MCF 10A (cell line): ENCODE data around the gene CEL. TPM values are rescaled to one million over a fixed set of nuclear protein-coding genes. Genes with fewer than 3 reads are reported as not detected.
A peak's percentile ranks its signal among the peaks of the same experiment; 100 is the strongest.

Experiments used
- BruUV-seq: library from RNA; stranded (reverse); fragments of 400-500 nt; replicated peaks from 2 replicates; lab custom pipeline; 2021; lab: Mats Ljungman, UMichigan
- CTCF ChIA-PET: fragments of 300-600 bp; sonication (Branson Sonifier 250); formaldehyde crosslinking; extraction: SDS; loops from one replicate; lab custom pipeline; 2021; ENCODE audit warnings: antibody characterized with exemption, inconsistent platforms; lab: Yijun Ruan, JAX
- POLR2A ChIA-PET: fragments of 300-600, 350-650 bp; sonication (Branson Sonifier 250); formaldehyde crosslinking; extraction: SDS; loops from one replicate; lab custom pipeline; 2020; ENCODE audit warnings: antibody characterized with exemption, inconsistent platforms; lab: Yijun Ruan, JAX
- DNase-seq: peaks from one replicate; pipeline ENCODE4 v3.0.0-alpha.2; 2018; ENCODE audit not compliant: unreplicated experiment
- H3K27ac Mint-ChIP-seq: one replicate; pipeline ENCODE4 v1.8.0; 2022; ENCODE audit warnings: mild to moderate bottlenecking, low read depth, mixed read lengths; ENCODE audit not compliant: unreplicated experiment
- H3K27me3 Mint-ChIP-seq: one replicate; pipeline ENCODE4 v1.8.0; 2022; ENCODE audit warnings: mixed read lengths; ENCODE audit not compliant: insufficient read depth, unreplicated experiment
- H3K36me3 Mint-ChIP-seq: one replicate; pipeline ENCODE4 v1.8.0; 2022; ENCODE audit warnings: mild to moderate bottlenecking, moderate library complexity, mixed read lengths; ENCODE audit not compliant: insufficient read depth, unreplicated experiment
- H3K4me1 Mint-ChIP-seq: one replicate; pipeline ENCODE4 v1.8.0; 2022; ENCODE audit warnings: mixed read lengths; ENCODE audit not compliant: insufficient read depth, unreplicated experiment
- H3K4me3 Mint-ChIP-seq: one replicate; pipeline ENCODE4 v1.8.0; 2022; ENCODE audit warnings: mild to moderate bottlenecking, moderate library complexity, mixed read lengths; ENCODE audit not compliant: unreplicated experiment
- H3K9me3 Mint-ChIP-seq: one replicate; pipeline ENCODE4 v1.8.0; 2022; ENCODE audit warnings: mixed read lengths; ENCODE audit not compliant: unreplicated experiment
- intact Hi-C: fragments of 100-400 bp; cut with micrococcal nuclease; formaldehyde crosslinking; loops from 2 replicates; pipeline ENCODE4 v1.14.1; 2022
- total RNA-seq: library from RNA; stranded (reverse); gene quantifications from 2 replicates; pipeline ENCODE4 v1.2.3, GENCODE V29; 2022
- TF ChIP-seq, protein P1 (sequence below): fragments of 200-600 bp; IDR thresholded peaks from one replicate; pipeline ENCODE4 v1.8.0; 2022; ENCODE audit warnings: antibody characterized with exemption, mild to moderate bottlenecking; ENCODE audit not compliant: unreplicated experiment

CEL gene
- total RNA-seq, 1 experiment from 2014 or later, result 1.9 TPM

DNA sequence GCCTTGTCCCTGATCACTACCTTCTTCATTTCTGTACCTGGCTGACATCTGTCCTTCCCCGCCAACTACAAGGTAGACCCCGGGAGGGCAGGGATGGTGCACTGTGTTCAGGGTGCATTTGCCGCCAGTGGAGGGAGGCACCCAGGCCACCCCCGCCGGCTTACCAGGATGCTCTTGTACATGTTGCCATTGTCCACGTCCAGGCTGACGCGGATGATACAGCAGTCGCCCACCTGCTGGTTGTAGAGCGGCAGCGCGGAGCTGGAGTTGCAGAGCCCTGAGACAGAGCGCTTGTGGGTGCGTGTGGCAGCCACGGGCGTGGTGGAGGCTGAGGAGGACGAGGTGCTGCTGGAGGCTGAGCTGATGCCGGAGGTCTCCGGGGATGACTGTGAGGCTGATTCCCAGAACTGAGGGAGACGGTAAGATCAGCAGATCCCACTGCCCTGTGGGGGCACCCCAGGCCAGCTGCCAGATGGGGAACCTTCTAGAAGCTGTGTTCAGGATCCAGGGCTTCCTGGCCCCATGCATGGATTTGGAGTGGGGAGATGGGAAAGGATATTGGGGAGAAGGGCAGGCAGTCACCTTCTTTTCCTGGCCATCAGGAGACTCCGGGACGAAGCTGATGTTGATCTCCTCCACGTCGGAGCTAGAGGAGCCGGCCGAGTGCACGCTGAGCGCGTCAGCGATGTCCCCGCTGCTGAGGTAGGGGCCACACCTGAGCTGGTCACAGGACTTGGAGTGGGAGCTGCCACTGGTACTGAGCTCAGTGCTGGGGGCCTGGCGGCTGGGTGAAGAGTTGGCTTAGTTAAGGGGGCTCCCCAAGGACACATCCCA lies 39.8 kb downstream of the CEL start:
- CTCF ChIA-PET, result interaction anchor here (0.7 to 10.7 kb wide), 11 partner anchors 9 to 336 kb away, joined by 3 to 183 read pairs (median 4); no protein-coding TSS in a partner anchor
- H3K27me3 Mint-ChIP-seq, result no peaks in the 10 kb centered on the region
- intact Hi-C loops, result no loop called here
- peaks cover under 1% of the 10 kb centered on the region for H3K9me3 Mint-ChIP-seq
- TF ChIP-seq, protein P1, sequence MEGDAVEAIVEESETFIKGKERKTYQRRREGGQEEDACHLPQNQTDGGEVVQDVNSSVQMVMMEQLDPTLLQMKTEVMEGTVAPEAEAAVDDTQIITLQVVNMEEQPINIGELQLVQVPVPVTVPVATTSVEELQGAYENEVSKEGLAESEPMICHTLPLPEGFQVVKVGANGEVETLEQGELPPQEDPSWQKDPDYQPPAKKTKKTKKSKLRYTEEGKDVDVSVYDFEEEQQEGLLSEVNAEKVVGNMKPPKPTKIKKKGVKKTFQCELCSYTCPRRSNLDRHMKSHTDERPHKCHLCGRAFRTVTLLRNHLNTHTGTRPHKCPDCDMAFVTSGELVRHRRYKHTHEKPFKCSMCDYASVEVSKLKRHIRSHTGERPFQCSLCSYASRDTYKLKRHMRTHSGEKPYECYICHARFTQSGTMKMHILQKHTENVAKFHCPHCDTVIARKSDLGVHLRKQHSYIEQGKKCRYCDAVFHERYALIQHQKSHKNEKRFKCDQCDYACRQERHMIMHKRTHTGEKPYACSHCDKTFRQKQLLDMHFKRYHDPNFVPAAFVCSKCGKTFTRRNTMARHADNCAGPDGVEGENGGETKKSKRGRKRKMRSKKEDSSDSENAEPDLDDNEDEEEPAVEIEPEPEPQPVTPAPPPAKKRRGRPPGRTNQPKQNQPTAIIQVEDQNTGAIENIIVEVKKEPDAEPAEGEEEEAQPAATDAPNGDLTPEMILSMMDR, result no peak
- H3K4me3 Mint-ChIP-seq, result no peak overlapping the region
- no peak for DNase-seq
- BruUV-seq, result no TSS peak
- no peaks in the 10 kb centered on the region for H3K4me1 Mint-ChIP-seq
- peaks cover 46% of the 10 kb centered on the region for H3K36me3 Mint-ChIP-seq
- no peak overlapping the region for H3K27ac Mint-ChIP-seq
- POLR2A ChIA-PET, result interaction anchor here (0.7 kb wide), 1 partner anchor 27 kb away, joined by 3 read pairs; no protein-coding TSS in a partner anchor

DNA sequence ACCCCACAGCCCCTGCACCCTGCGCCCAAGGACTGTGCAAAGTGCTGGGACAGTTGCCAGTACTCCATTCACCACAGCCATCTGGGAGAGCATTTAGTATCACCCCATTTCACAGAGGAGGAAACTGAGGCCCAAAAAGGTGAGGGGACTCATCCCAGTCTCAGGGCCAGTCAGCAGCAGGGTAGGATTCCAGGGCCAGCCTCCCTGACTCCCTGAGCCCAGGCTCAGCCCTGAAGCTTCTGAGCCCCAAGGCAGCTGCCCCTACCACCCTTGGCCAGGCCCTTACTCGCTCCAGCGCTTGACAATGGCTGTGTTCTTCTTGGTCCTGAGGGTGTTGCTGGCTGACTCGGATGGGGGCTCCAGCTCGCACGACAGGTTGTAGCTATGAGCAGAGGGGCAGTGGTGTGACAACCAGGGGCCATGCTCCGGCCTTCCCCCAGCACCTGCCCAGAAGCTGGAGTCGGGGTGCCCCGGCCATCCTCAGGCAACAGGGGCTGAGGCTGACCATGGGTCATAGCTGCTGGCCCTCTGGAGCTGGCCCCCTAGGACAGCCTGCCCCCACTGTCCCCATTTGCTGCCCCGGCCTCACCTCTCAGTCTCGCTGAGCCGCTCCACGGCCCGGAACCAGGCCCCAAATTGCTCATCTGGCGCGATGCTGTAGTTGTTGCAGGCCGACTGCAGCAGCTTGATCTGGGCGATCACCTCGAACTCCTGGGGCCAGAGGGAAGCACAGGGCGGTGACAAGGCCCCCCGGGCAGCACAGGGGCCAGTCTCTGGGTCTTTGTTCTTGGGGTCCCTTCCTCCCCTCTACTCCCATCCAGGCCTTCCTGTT lies 40.6 kb downstream of the CEL start:
- H3K4me3 Mint-ChIP-seq, result no peak overlapping the region
- H3K4me1 Mint-ChIP-seq, result no peaks in the 10 kb centered on the region
- DNase-seq, result no peak
- H3K27ac Mint-ChIP-seq, result peak overlapping the region; percentile 75
- TF ChIP-seq, protein P1, result no peak
- ChIA-PET CTCF (interaction anchor here (0.6 to 10.7 kb wide), 19 partner anchors 8 to 335 kb away, joined by 3 to 183 read pairs (median 5); no protein-coding TSS in a partner anchor), POLR2A (interaction anchor here (0.7 to 1.3 kb wide), 2 partner anchors 28 to 42 kb away, joined by 3 read pairs; no protein-coding TSS in a partner anchor)
- no TSS peak for BruUV-seq
- intact Hi-C loops, result loop anchor here (1.0 kb wide), 2 partner anchors 31 to 45 kb away; no protein-coding TSS in a partner anchor
- no peaks in the 10 kb centered on the region for H3K27me3 Mint-ChIP-seq
- H3K9me3 Mint-ChIP-seq, result no peaks in the 10 kb centered on the region
- H3K36me3 Mint-ChIP-seq, result peaks cover 49% of the 10 kb centered on the region

DNA sequence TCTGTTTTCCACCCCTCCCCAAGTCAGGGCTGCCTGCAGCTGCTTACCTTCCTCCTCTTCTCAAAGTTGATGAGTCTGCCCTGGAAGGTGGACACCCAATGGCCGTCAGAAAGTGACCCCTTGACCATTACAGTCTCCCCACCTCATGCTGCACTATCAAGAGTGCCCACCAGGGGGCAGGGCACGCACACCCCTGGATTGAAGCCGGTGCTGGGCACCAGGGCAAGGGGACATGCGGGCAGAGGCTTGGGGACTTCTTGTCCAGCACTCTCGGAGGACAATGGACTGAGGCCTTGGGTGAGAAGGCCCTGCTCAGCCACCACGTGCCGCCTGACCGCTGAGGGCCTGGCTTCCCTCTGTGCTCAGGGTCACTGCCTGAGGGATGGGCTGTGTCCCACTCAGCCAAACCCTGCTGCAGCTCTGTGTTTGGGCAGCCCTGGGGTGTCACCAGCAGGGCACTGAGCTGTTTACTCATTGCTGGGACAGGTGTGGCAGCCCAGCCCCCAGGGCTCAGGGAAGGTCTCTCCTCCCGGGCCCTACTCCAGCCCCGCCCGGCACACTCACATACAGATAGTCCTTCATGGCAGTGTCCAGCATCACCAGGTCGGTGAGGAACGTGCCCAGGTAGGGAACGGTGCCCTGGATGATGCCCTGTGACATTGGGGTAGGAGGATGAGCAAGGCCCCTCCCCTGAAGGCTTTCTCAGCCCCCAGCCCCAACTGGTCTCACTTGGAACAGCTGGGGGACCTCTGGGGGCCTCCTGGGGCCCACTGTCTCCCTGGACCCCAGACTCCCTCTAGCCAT lies 41.6 kb downstream of the CEL start:
- no peaks in the 10 kb centered on the region for H3K4me1 Mint-ChIP-seq
- peaks cover 43% of the 10 kb centered on the region for H3K36me3 Mint-ChIP-seq
- peak; percentile 58 for DNase-seq
- POLR2A ChIA-PET, result interaction anchor here (0.8 to 1.3 kb wide), 2 partner anchors 41 to 73 kb away, joined by 3 read pairs; partner anchors contain the start of gene GTF3C5
- BruUV-seq, result no TSS peak
- no peak overlapping the region for H3K4me3 Mint-ChIP-seq
- CTCF ChIA-PET, result interaction anchor here (0.6 to 10.7 kb wide), 15 partner anchors 8 to 44 kb away, joined by 3 to 183 read pairs (median 7); no protein-coding TSS in a partner anchor
- H3K27ac Mint-ChIP-seq, result peak overlapping the region; percentile 75
- H3K27me3 Mint-ChIP-seq, result no peaks in the 10 kb centered on the region
- TF ChIP-seq, protein P1, result peak; percentile 95
- H3K9me3 Mint-ChIP-seq, result no peaks in the 10 kb centered on the region
- intact Hi-C loops, result loop anchor here (1.0 kb wide), 2 partner anchors 30 to 44 kb away; no protein-coding TSS in a partner anchor
